ENCODE results near the gene GJA3.
A peak's percentile ranks its signal among the peaks of the same experiment; 100 is the strongest.

GJA3 gene

DNA sequence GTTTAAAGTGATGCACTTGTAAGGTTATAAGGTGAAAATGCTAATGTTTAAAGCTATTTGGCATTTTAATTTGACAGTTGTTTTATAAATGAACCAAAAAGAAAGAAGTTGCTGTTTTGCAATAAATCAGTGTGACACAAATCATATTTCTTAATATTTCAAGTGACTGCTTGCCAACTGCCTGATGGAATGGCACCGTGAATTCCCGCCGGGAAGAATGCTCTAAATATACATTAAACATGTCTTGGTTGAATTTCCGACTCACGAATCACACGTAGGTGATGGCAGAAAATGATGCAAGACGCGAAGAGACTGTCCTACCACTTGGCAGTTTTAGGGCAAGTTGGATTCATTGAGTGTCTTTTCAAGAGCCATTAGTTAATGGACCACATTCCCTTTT, 34.9 kb upstream of the GJA3 start:
- no peak for DNase-seq (ENCODE audit: low read depth)
- TF ChIP-seq, protein P1, sequence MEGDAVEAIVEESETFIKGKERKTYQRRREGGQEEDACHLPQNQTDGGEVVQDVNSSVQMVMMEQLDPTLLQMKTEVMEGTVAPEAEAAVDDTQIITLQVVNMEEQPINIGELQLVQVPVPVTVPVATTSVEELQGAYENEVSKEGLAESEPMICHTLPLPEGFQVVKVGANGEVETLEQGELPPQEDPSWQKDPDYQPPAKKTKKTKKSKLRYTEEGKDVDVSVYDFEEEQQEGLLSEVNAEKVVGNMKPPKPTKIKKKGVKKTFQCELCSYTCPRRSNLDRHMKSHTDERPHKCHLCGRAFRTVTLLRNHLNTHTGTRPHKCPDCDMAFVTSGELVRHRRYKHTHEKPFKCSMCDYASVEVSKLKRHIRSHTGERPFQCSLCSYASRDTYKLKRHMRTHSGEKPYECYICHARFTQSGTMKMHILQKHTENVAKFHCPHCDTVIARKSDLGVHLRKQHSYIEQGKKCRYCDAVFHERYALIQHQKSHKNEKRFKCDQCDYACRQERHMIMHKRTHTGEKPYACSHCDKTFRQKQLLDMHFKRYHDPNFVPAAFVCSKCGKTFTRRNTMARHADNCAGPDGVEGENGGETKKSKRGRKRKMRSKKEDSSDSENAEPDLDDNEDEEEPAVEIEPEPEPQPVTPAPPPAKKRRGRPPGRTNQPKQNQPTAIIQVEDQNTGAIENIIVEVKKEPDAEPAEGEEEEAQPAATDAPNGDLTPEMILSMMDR (conservative IDR thresholded peaks at IDR 0.05; ENCODE audit: control insufficient read depth, insufficient read depth, low read depth, low read length) = no peak
- H3K4me3 ChIP-seq (ENCODE audit: control insufficient read depth, low read depth, low read length) = no peak overlapping the region

DNA sequence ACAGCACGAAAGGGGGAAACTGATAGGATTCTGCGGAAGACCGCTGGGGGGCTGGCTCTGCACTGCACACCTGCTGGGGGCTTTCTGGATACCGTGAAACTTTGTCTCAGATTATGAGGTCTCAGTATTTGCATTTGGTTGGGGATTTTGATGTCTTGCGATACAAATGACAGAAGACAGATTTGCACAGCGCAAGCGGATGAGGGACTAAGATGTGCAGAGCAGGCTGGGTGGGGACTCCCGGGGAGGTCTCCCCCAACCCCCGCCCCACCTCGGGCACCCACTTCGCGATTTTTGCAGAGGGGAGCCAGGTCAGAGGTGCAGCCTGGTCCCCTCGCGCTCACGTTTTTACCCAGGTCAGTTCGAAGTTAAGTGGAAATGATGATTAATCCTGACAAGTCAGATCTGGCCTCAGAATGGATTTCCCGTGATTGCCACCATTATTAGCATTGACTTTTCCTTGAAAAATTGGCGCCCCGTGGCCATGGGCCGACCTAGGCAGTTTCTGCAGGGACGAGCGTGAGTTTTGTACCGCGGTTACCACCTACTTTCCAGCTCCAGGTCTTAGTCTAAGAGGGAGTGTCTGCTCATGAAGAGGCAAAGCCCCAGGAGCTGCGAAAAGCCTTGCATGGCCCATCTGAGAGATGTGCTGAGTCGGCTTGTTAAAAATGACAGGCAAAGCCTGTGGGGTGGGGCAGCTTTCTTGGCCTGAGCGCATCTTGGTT, 33.2 kb upstream of the GJA3 start:
- no peak overlapping the region for H3K4me3 ChIP-seq (ENCODE audit: control insufficient read depth, low read depth, low read length)
- no peak for DNase-seq (ENCODE audit: low read depth)
- TF ChIP-seq, protein P1 (conservative IDR thresholded peaks at IDR 0.05; ENCODE audit: control insufficient read depth, insufficient read depth, low read depth, low read length) = no peak

DNA sequence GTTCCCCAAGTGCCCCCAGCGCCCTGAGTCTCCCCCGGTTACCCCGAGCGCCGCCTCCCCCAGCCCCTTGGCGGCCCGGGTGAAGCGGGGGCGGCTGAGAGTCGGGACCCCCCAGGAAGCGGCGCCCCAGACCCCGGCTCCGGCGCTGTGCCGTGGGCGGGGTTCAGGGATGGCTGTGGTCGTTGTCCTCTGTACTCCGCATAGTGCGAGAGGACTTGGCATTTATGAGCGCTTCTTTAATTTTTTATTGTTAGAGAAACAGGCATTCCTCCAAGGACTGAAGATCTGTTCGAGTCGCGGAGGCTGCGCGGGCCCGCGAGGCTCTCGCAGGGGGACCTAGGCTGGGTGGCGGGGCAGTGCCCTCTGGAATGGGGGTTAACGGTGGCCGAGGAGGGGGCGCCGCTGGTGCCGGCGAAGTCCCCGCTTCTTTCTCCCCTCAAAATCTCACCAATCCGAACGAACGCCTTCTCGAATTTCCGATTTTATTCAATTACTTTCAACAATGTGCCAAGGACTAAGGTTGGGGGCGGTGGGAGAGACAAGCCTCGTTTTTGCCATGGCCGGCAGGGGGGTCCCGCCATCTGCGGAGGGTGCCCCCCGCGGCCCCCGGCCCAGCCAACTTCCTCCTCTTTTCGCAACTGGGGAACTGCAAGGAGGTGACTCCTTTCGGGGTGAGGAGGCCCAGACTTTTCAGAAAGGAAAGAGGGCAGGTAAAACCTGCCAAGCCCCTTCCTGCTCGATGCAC, 32.5 kb upstream of the GJA3 start:
- TF ChIP-seq, protein P1 (conservative IDR thresholded peaks at IDR 0.05; ENCODE audit: control insufficient read depth, insufficient read depth, low read depth, low read length) = no peak
- no peak for DNase-seq (ENCODE audit: low read depth)

DNA sequence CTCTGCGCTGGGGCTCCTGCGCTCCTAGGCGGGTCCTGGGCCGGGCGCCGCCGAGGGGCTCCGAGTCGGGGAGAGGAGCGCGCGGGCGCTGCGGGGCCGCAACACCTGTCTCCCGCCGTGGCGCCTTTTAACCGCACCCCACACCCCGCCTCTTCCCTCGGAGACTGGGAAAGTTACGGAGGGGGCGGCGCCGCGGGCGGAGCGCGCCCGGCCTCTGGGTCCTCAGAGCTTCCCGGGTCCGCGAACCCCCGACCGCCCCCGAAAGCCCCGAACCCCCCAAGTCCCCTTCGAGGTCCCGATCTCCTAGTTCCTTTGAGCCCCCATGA, 31.9 kb upstream of the GJA3 start, which contains the start of gene GJB2:
GJB2 (minus strand) TSS at position 103 of the 326 bp plus-strand sequence. CDS start 3,357 bp downstream, outside the sequence.
- TF ChIP-seq, protein P1 (conservative IDR thresholded peaks at IDR 0.05; ENCODE audit: control insufficient read depth, insufficient read depth, low read depth, low read length) = no peak
- peak; percentile 18 for DNase-seq (ENCODE audit: low read depth)

More for the DNA sequence above, 32.5 kb upstream of the GJA3 start:
- H3K4me3 ChIP-seq (ENCODE audit: control insufficient read depth, low read depth, low read length) = peak overlapping the region; percentile 55

DNA sequence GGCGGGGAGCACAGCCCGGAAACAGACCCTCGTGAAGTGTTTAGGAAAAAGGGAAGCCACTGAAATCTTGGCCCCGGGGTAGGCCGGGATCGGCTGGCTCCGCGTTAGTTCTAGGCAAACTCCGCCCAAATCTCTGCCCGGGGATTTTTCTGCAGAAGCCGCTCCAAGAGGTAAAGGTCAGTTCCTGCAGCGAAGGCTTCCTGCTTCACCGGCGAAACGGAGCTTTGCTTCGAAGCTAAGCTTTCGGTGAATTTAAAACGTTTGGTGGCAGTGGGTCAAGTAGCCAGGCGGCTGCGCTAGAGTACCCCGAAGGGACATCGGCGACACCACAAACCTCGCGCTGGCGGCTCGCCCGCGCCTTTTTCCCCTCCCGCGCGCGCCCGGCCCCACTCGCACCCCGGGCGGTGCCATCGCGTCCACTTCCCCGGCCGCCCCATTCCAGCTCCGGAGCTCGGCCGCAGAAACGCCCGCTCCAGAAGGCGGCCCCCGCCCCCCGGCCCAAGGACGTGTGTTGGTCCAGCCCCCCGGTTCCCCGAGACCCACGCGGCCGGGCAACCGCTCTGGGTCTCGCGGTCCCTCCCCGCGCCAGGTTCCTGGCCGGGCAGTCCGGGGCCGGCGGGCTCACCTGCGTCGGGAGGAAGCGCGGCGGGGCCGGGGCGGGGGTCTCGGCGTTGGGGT, 31.4 kb upstream of the GJA3 start:
- DNase-seq (ENCODE audit: low read depth) = peak; percentile 32
- peak overlapping the region; percentile 55 for H3K4me3 ChIP-seq (ENCODE audit: control insufficient read depth, low read depth, low read length)
- TF ChIP-seq, protein P1 (conservative IDR thresholded peaks at IDR 0.05; ENCODE audit: control insufficient read depth, insufficient read depth, low read depth, low read length) = no peak

More for the DNA sequence above, 31.9 kb upstream of the GJA3 start, which contains the start of gene GJB2:
- H3K4me3 ChIP-seq (ENCODE audit: control insufficient read depth, low read depth, low read length) = peak within 1 kb of the TSS; percentile 55

DNA sequence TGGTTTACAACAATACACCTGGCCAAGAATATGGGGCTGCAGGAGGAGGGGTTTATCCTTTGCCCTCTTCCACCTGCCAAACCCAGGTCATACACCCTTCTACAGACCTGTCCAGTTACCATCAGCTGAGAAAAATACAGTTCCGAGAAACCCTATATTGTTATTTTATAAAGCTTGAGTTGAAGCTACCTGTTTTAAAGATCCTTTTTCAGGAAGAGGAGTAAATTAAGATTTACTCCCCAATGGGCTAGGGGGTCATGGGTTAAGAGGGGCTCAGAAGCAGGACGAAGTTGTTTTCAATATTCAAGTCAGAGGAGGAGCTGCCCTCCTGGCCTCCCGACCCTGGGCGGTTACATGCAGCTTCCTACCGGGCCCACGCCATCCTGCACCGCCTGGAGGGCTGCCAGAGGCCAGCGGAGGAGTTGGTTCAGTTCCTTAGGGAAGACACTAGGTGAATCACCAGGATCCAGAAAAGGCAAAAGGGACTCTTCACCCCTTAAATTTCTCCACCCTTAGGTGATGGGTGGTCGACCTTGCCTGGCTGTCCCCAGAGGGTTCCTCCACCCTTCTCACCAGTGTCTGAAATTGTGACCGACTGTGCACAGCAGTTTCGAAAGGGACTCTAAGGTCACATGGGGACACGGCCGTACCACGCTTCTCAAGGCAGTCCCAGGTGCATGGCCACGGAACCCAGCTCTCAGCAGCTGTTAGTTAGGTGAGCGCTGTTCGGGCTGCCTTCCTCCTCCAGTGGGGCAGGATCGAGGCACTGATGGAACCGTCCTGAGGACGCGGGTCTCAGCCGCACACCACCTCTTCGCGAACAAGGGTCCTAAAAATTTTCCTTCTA, 30.7 kb upstream of the GJA3 start:
- DNase-seq (ENCODE audit: low read depth) = peak; percentile 83
- TF ChIP-seq, protein P1 (conservative IDR thresholded peaks at IDR 0.05; ENCODE audit: control insufficient read depth, insufficient read depth, low read depth, low read length) = no peak
- peak overlapping the region; percentile 55 for H3K4me3 ChIP-seq (ENCODE audit: control insufficient read depth, low read depth, low read length)

All from fibroblast of mammary gland (primary cell).